ENCODE results near the gene SCGB3A2.

GRCh38 chr5:147879784-147880183 is 1.3 kb downstream of the SCGB3A2 start:
- TF ChIP-seq CTCF (IDR thresholded peaks at IDR 0.05) (no peak), POLR2A (IDR thresholded peaks at IDR 0.05) (no peak)

Data from adrenal gland (tissue), 5 donors.